ENCODE results near the gene AIF1L.

- TF ChIP-seq CTCF (conservative IDR thresholded peaks at IDR 0.05; ENCODE audit: low read length) (no peak), EZH2phosphoT487 (IDR thresholded peaks at IDR 0.05; ENCODE audit: borderline replicate concordance, low read depth, low read length) (no peak)
Measured at GRCh38 chr9:131117121-131117761, 20.9 kb downstream of the AIF1L start.

Measured in OCI-LY7 (cell line).